Measurements from ENCODE around the gene CAMK2B. TPM values are rescaled to one million over a fixed set of nuclear protein-coding genes. Genes with fewer than 3 reads are reported as not detected.

The CAMK2B gene
- polyA plus RNA-seq, 2 of the 4 experiments (the other 2 are of a cell fraction) = 0.17 TPM; not detected in 1

DNA sequence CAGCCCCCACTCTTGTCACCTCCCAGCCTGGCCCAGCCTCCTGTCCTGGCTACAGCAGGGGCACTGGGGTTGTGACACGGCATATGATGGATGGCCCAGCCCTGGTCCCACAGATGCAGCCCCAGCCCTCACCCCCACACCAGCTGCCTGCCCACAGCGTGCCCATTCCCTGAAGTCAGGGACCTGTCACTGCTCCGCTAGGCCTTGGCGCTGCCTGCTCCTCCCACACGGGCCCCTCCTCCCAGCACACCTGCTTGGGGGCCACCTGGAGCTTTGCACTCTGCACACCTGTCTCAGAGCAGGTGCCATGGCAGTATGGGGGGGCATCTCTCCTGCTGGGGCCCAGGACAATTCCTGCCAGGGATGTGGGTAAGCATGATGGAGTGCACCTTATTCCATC is 139.7 kb downstream of the CAMK2B start:
- no peak for TF ChIP-seq EHF (CRISPR knock-in tag; IDR thresholded peaks at IDR 0.05)
- TF ChIP-seq ESRRA (IDR thresholded peaks at IDR 0.05; ENCODE audit: borderline replicate concordance, low read length) = no peak
- no peak for TF ChIP-seq JUN (IDR thresholded peaks at IDR 0.05)
- TF ChIP-seq RARB (CRISPR knock-in tag; IDR thresholded peaks at IDR 0.05) = no peak
- no peak for TF ChIP-seq HOXB5 (CRISPR knock-in tag; IDR thresholded peaks at IDR 0.05)
- TF ChIP-seq MAZ (IDR thresholded peaks at IDR 0.05; ENCODE audit: borderline replicate concordance, low read depth, low read length) = no peak
- TF ChIP-seq GATA3 (IDR thresholded peaks at IDR 0.05; ENCODE audit: borderline replicate concordance) = no peak
- TF ChIP-seq CHD4 (IDR thresholded peaks at IDR 0.05; ENCODE audit: borderline replicate concordance) = no peak
- TF ChIP-seq, protein P1, sequence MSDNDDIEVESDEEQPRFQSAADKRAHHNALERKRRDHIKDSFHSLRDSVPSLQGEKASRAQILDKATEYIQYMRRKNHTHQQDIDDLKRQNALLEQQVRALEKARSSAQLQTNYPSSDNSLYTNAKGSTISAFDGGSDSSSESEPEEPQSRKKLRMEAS (IDR thresholded peaks at IDR 0.05) = no peak
- TF ChIP-seq, protein P2, sequence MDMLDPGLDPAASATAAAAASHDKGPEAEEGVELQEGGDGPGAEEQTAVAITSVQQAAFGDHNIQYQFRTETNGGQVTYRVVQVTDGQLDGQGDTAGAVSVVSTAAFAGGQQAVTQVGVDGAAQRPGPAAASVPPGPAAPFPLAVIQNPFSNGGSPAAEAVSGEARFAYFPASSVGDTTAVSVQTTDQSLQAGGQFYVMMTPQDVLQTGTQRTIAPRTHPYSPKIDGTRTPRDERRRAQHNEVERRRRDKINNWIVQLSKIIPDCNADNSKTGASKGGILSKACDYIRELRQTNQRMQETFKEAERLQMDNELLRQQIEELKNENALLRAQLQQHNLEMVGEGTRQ (IDR thresholded peaks at IDR 0.05) = no peak
- TF ChIP-seq CBX8 (IDR thresholded peaks at IDR 0.05) = no peak
- WGBS (ENCODE audit: missing lambda C conversion rate) = 60% methylated on average over 4 of the region's 5 CpGs
- Histone ChIP-seq H3K4me3 (no peak overlapping the region), H3K4me2 (peak overlapping the region; percentile 50; the same call in 1 of the 3 replicates), H3K4me1 (peaks cover 26% of the 10 kb centered on the region), H3K27ac (peak overlapping the region; percentile 47 to 74), H3K9me3 (peaks cover 10% of the 10 kb centered on the region; the same call in 1 of the 3 replicates)
- DNase-seq (ENCODE audit: low read depth in 1 of 2, low spot score in 1 of 2) (no peak), ATAC-seq (no peak), FAIRE-seq (no peak)
- POLR2A ChIA-PET = no interaction called here
- CTCF ChIA-PET = interaction anchor here (1.0 to 2.1 kb wide), 5 partner anchors 9 to 140 kb away, joined by 3 to 7 read pairs (median 4); no protein-coding TSS in a partner anchor

DNA sequence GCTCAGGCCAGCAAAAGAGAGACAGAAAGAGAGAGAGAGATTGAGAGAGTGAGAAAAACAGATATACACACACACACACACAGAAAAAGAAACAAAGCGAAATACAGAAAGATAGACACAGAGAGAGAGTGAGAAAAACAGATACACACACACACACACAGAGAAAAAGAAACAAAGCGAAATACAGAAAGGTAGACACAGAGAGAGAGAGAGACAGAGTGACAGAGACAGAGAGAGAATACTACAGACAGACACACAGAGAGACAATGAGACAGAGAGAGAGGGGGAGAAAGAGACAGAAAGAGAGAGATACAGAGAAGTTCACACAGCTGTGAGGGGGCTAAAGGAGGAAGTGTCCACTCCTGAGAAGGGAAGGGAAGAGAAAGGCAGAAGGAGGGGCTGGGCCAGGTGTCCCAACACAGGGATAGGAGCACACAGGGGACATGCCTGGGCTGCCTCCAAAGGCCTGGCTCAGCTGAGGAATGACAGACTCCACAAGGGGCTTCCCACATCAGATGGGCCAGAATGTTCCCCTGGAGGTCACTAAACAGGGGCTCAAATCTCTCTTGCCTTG is 140.4 kb downstream of the CAMK2B start:
- ChIA-PET POLR2A (no interaction called here), CTCF (interaction anchor here (1.0 to 1.5 kb wide), 3 partner anchors 12 to 29 kb away, joined by 3 to 7 read pairs (median 4); no protein-coding TSS in a partner anchor)
- H3K27ac ChIP-seq = peak overlapping the region; percentile 47 to 74
- ATAC-seq (peak; percentile 9 to 45; a peak in 4 of 6 replicates), DNase-seq (ENCODE audit: low read depth in 1 of 2, low spot score in 1 of 2) (no peak), FAIRE-seq (no peak)
- 51% methylated on average over 2 of the region's 2 CpGs for WGBS (ENCODE audit: missing lambda C conversion rate)
- peak overlapping the region; percentile 50 for H3K4me2 ChIP-seq
- no peak for TF ChIP-seq CBX8 (IDR thresholded peaks at IDR 0.05)
- no peak for TF ChIP-seq BHLHE40 (IDR thresholded peaks at IDR 0.05; ENCODE audit: low read depth, low read length)
- no peak for TF ChIP-seq PHF8 (IDR thresholded peaks at IDR 0.05; ENCODE audit: borderline replicate concordance, low read depth)
- TF ChIP-seq, protein P1 (IDR thresholded peaks at IDR 0.05) = no peak
- TF ChIP-seq RARB (CRISPR knock-in tag; IDR thresholded peaks at IDR 0.05) = no peak
- H3K4me1 ChIP-seq = peaks cover 26% of the 10 kb centered on the region
- peaks cover 10% of the 10 kb centered on the region; the same call in 1 of the 3 replicates for H3K9me3 ChIP-seq
- no peak overlapping the region for H3K4me3 ChIP-seq

DNA sequence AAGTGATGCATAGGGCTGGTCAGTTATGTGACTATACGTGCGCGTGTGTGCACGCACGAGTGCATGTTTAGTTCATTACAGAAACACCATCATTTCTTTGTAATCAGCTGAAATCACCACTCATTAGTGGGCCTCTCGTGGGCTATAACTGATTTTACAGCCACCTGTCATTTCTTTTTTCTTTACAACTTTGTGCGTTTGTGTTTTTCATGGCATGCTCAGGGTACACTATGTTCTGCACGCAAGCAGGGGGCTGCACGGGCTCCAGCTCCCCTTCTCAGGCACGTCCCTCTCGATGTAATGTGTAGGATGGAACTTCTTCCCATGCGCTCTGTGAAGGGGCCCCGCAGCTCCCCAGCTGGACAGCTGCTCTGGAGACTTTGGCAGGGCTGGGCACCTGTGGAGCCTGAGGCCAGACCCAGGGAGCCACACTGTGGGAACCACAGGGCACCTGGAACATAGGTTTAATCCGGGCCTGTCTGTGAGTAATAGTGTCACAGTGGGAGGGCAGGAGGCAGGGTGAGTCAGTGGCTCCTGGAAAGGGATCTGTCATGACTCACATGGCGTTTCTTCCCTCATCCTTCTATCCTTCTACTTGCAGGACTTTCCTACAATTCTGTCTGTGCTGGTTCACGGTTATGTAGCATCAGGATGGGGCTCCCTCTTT is 141.1 kb downstream of the CAMK2B start:
- Histone ChIP-seq H3K9me3 (peaks cover 10% of the 10 kb centered on the region; the same call in 1 of the 3 replicates), H3K4me3 (no peak overlapping the region), H3K4me1 (peaks cover 26% of the 10 kb centered on the region), H3K4me2 (peak overlapping the region; percentile 50), H3K27ac (peak overlapping the region; percentile 47 to 74)
- ATAC-seq (peak; percentile 97 to 98), FAIRE-seq (no peak), DNase-seq (ENCODE audit: low read depth in 1 of 2, low spot score in 1 of 2) (peak; percentile 73 to 92)
- 63% methylated on average over 16 of the region's 16 CpGs for WGBS (ENCODE audit: missing lambda C conversion rate)
- POLR2A ChIA-PET = no interaction called here
- TF ChIP-seq RFX5 (IDR thresholded peaks at IDR 0.05) = no peak
- no peak for TF ChIP-seq POLR2AphosphoS2 (conservative IDR thresholded peaks at IDR 0.05; ENCODE audit: low read length)
- TF ChIP-seq JUN (IDR thresholded peaks at IDR 0.05) = peak in 1 of 2 experiments; percentile 47; a peak in 1 of 5 replicates
- TF ChIP-seq, protein P3, sequence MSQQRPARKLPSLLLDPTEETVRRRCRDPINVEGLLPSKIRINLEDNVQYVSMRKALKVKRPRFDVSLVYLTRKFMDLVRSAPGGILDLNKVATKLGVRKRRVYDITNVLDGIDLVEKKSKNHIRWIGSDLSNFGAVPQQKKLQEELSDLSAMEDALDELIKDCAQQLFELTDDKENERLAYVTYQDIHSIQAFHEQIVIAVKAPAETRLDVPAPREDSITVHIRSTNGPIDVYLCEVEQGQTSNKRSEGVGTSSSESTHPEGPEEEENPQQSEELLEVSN (IDR thresholded peaks at IDR 0.05; ENCODE audit: borderline replicate concordance, low read depth) = no peak
- peak; percentile 80 for TF ChIP-seq FOSL2 (IDR thresholded peaks at IDR 0.05)
- peak; percentile 91 for TF ChIP-seq FOSL2 (CRISPR knock-in tag; IDR thresholded peaks at IDR 0.05)
- peak; percentile 68 for TF ChIP-seq JUNB (IDR thresholded peaks at IDR 0.05)
- TF ChIP-seq, protein P4, sequence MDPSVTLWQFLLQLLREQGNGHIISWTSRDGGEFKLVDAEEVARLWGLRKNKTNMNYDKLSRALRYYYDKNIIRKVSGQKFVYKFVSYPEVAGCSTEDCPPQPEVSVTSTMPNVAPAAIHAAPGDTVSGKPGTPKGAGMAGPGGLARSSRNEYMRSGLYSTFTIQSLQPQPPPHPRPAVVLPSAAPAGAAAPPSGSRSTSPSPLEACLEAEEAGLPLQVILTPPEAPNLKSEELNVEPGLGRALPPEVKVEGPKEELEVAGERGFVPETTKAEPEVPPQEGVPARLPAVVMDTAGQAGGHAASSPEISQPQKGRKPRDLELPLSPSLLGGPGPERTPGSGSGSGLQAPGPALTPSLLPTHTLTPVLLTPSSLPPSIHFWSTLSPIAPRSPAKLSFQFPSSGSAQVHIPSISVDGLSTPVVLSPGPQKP (IDR thresholded peaks at IDR 0.05; ENCODE audit: low read depth, low read length) = no peak
- TF ChIP-seq, protein P5, sequence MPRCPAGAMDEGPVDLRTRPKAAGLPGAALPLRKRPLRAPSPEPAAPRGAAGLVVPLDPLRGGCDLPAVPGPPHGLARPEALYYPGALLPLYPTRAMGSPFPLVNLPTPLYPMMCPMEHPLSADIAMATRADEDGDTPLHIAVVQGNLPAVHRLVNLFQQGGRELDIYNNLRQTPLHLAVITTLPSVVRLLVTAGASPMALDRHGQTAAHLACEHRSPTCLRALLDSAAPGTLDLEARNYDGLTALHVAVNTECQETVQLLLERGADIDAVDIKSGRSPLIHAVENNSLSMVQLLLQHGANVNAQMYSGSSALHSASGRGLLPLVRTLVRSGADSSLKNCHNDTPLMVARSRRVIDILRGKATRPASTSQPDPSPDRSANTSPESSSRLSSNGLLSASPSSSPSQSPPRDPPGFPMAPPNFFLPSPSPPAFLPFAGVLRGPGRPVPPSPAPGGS (IDR thresholded peaks at IDR 0.05) = no peak
- TF ChIP-seq, protein P1 (IDR thresholded peaks at IDR 0.05) = peak; percentile 51; the same call in 1 of the 2 replicates
- CTCF ChIA-PET = interaction anchor here (1.0 to 1.3 kb wide), 2 partner anchors 23 to 29 kb away, joined by 3 to 4 read pairs; no protein-coding TSS in a partner anchor
